T47D (cell line): ENCODE results near the gene KBTBD6.
"Not testable (repeated sequence)": the region's sequence is repeated elsewhere in the genome, so short reads cannot be mapped to it uniquely, and the experiment has no call there.

Experiments
- DNase-seq, 2 experiments: peaks; one replicate each; pipeline versions ENCODE4 v3.0.0 to v3.0.0-alpha.2; 2011 to 2012; ENCODE audit warnings: low read depth in 1 of 2, low spot score in 1 of 2
- JUND ChIP-seq: IDR thresholded peaks from 2 replicates; pipeline ENCODE4 v1.6.1; 2012; ENCODE audit warnings: low read depth
- in situ Hi-C: cut with HindIII; loops from 2 replicates; pipeline ENCODE4 v1.10.0; 2016; ENCODE audit warnings: low sequenced_read_pairs, low pct_unique_long_range_greater_than_20kb

The KBTBD6 gene

GRCh38 chr13:41122838-41123237 lies 9.8 kb downstream of the KBTBD6 start:
- in situ Hi-C loops: no loop called here
- no peak for DNase-seq
- no peak for TF ChIP-seq JUND

- DNase-seq: no peak
- no peak for TF ChIP-seq JUND
- in situ Hi-C loops: no loop called here
These were observed 14.7 kb downstream of the KBTBD6 start for GRCh38 chr13:41117869-41118268.

GRCh38 chr13:41111454-41111853 lies 21.1 kb downstream of the KBTBD6 start:
- in situ Hi-C loops: no loop called here
- TF ChIP-seq JUND: no peak
- DNase-seq: no peak

GRCh38 chr13:41107584-41108014 lies 25.0 kb downstream of the KBTBD6 start:
- DNase-seq: no peak

GRCh38 chr13:41107104-41107571 lies 25.5 kb downstream of the KBTBD6 start:
- TF ChIP-seq JUND: no peak
- DNase-seq: no peak
- in situ Hi-C loops: no loop called here

More at GRCh38 chr13:41107584-41108014, 25.0 kb downstream of the KBTBD6 start:
- no peak for TF ChIP-seq JUND
- in situ Hi-C loops: no loop called here

GRCh38 chr13:41099986-41100385 lies 32.6 kb downstream of the KBTBD6 start:
- TF ChIP-seq JUND: no peak
- no peak for DNase-seq
- in situ Hi-C loops: no loop called here

GRCh38 chr13:41098761-41099160 lies 33.8 kb downstream of the KBTBD6 start:
- DNase-seq: no peak
- no peak for TF ChIP-seq JUND
- in situ Hi-C loops: no loop called here

GRCh38 chr13:41095681-41096080 lies 36.9 kb downstream of the KBTBD6 start:
- in situ Hi-C loops, DNase-seq: not testable (repeated sequence)

GRCh38 chr13:41085961-41086585 lies 46.5 kb downstream of the KBTBD6 start:
- in situ Hi-C loops: no loop called here
- DNase-seq: no peak
- TF ChIP-seq JUND: no peak

- in situ Hi-C loops: no loop called here
- no peak for TF ChIP-seq JUND
- no peak for DNase-seq
These were observed 52.9 kb downstream of the KBTBD6 start for GRCh38 chr13:41079725-41080124.
